ENCODE data around the gene CRP.

The CRP gene

DNA sequence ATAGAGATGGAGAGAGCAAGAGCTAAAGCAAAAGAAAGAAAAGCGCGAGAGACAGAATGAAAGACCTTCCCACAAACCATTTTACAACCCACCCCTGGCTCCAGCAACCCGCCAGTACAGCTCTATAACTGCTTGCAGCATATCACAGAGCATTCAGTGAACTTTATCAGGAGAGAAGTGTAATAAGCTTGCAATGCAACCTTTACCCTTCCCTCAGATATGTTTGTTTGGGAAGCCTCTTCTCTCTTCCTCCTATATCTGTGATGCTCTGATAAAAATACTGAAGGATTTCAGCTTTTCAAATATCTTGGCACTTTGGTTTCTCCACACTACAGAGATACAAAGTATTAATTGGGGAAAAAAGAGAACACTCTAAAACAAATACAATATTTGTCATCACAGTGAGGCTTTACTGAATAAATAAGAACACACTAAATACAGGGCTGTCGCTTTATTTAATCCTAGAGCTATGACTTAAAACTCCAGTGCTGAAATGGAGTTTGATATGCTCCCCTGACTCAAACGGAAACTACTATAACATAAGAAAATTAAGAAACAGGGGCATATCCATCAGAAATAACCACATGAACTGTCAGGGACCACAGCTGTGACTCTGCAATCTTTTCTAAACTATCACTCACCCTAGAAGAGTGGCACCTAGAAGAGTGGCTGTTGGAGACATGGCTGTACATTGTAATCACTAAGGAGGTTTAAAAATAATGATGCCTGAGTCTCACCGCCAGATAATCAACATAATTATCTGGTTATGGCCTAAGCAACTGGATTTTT lies 6.7 kb downstream of the CRP start:
- TF ChIP-seq, protein P1, sequence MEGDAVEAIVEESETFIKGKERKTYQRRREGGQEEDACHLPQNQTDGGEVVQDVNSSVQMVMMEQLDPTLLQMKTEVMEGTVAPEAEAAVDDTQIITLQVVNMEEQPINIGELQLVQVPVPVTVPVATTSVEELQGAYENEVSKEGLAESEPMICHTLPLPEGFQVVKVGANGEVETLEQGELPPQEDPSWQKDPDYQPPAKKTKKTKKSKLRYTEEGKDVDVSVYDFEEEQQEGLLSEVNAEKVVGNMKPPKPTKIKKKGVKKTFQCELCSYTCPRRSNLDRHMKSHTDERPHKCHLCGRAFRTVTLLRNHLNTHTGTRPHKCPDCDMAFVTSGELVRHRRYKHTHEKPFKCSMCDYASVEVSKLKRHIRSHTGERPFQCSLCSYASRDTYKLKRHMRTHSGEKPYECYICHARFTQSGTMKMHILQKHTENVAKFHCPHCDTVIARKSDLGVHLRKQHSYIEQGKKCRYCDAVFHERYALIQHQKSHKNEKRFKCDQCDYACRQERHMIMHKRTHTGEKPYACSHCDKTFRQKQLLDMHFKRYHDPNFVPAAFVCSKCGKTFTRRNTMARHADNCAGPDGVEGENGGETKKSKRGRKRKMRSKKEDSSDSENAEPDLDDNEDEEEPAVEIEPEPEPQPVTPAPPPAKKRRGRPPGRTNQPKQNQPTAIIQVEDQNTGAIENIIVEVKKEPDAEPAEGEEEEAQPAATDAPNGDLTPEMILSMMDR (IDR thresholded peaks at IDR 0.05): no peak
- Histone ChIP-seq H3K4me3 (ENCODE audit: low read depth in 1 of 2, low read length in 1 of 2) (no peak overlapping the region), H3K4me1 (ENCODE audit: control insufficient read depth in 1 of 2, insufficient read depth in 1 of 2, low read depth in 1 of 2, low read length in 1 of 2) (no peaks in the 10 kb centered on the region), H3K36me3 (no peaks in the 10 kb centered on the region), H3K27ac (no peak overlapping the region), H3K9me3 (no peaks in the 10 kb centered on the region), H3K27me3 (no peaks in the 10 kb centered on the region)

DNA sequence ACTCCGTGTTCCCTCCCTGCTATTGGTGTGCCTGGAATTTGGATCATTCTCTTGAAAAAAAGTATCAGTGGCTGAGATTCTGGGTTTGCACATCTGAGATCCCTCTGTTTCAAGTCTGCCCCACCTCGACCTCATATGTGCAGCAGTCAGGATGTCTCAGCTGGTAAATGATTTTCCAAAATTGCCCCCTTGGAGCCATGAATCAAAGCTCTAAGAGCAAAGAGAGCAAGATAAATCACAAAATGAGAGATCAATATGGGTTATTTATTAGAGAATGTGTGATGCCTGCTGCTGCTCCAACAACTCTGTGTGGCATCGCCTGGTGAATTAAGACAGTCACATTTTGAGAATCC lies 8.5 kb downstream of the CRP start:
- H3K27me3 ChIP-seq: no peaks in the 10 kb centered on the region
- no peaks in the 10 kb centered on the region for H3K36me3 ChIP-seq
- TF ChIP-seq, protein P1 (IDR thresholded peaks at IDR 0.05): no peak
- no peak overlapping the region for H3K27ac ChIP-seq
- no peaks in the 10 kb centered on the region for H3K4me1 ChIP-seq (ENCODE audit: control insufficient read depth in 1 of 2, insufficient read depth in 1 of 2, low read depth in 1 of 2, low read length in 1 of 2)
- no peaks in the 10 kb centered on the region for H3K9me3 ChIP-seq
- H3K4me3 ChIP-seq (ENCODE audit: low read depth in 1 of 2, low read length in 1 of 2): no peak overlapping the region

DNA sequence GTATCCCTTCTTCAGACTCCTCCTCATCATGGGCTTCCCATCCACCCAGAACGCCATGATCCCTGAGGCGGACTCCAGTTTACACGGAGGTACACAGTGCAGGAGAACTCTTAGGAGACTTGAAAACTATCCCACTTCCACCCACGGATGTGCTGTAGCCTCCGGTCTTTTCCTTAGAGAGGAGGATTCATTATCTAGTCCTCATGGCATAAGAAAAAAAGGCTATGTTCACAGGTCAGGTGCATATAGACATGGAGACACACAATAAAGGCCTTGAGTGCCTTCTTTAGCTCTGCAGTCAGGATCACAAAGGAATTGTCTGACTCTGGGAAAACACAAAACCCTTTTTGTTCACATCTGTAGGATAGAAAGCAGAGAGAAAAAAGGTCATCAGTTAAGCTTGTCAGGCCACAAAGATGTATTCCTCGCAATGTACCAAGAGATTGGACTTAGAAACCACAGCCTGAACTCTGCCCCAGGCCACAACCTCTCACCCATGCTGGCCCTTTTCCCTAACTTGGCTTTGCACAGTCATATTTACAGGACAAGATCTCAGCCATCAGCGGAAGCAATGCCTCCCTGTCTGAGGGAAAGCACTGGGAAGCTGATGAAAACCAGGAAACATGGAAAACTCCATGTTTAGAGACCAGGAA lies 9.0 kb downstream of the CRP start:
- H3K4me1 ChIP-seq (ENCODE audit: control insufficient read depth in 1 of 2, insufficient read depth in 1 of 2, low read depth in 1 of 2, low read length in 1 of 2): peaks cover 0 to 1% of the 10 kb centered on the region in 2 experiments
- no peak overlapping the region for H3K27ac ChIP-seq

DNA sequence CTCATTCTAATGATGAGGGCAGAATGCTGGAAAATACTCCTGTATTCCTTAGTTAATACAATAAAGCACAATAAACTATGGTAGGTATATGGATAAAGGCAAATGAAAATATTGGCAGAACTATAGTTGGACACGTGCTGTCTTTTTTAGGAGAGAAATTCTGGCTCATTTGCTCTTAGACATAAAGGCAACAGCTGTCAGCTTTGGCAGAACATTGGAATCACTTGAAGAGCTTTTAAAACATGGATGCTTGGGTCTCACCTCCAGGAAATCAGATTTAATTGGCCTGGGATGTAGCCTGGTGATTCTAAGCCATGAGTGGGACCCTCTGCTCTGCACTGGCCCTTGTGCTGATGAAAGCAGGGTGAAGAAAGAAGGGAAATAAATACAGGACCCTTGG lies 9.9 kb downstream of the CRP start:
- H3K4me1 ChIP-seq (ENCODE audit: control insufficient read depth in 1 of 2, insufficient read depth in 1 of 2, low read depth in 1 of 2, low read length in 1 of 2): peaks cover 0 to 6% of the 10 kb centered on the region in 2 experiments
- no peaks in the 10 kb centered on the region for H3K27me3 ChIP-seq
- H3K36me3 ChIP-seq: no peaks in the 10 kb centered on the region
- H3K9me3 ChIP-seq: no peaks in the 10 kb centered on the region
- TF ChIP-seq, protein P1 (IDR thresholded peaks at IDR 0.05): no peak
- H3K4me3 ChIP-seq (ENCODE audit: low read depth in 1 of 2, low read length in 1 of 2): no peak overlapping the region
- no peak overlapping the region for H3K27ac ChIP-seq

More for the DNA sequence above, 9.0 kb downstream of the CRP start:
- no peaks in the 10 kb centered on the region for H3K9me3 ChIP-seq
- H3K27me3 ChIP-seq: no peaks in the 10 kb centered on the region
- TF ChIP-seq, protein P1 (IDR thresholded peaks at IDR 0.05): no peak
- no peaks in the 10 kb centered on the region for H3K36me3 ChIP-seq
- no peak overlapping the region for H3K4me3 ChIP-seq (ENCODE audit: low read depth in 1 of 2, low read length in 1 of 2)

DNA sequence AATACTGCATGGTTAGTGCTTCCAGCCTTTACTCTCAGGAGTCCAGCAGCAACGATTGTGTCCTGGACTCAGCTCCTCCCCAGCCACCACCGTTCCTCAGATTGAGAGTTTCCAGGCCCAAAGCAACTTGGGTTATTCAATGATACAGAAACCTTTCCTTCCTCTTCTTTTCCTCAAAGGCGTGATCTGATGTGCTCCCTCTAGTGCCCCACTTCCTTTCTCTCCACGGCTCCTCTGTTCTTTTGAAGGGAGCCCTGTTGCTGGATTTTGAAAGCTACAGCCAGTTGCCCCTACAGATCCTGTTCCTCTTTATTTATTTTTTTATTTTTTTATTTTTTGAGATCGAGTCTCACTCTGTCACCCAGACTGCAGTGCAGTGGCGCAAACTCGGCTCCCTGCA lies 14.1 kb downstream of the CRP start:
- Histone ChIP-seq H3K4me1 (ENCODE audit: control insufficient read depth in 1 of 2, insufficient read depth in 1 of 2, low read depth in 1 of 2, low read length in 1 of 2) (peaks cover 0 to 6% of the 10 kb centered on the region in 2 experiments), H3K4me3 (ENCODE audit: low read depth in 1 of 2, low read length in 1 of 2) (no peak overlapping the region), H3K36me3 (no peaks in the 10 kb centered on the region), H3K27ac (peak overlapping the region; percentile 41), H3K27me3 (no peaks in the 10 kb centered on the region), H3K9me3 (no peaks in the 10 kb centered on the region)
- TF ChIP-seq, protein P1 (IDR thresholded peaks at IDR 0.05): no peak

All from neutrophil (primary cell).